ENCODE measurements around the gene ESR2.
"Not testable (repeated sequence)": the region's sequence is repeated elsewhere in the genome, so short reads cannot be mapped to it uniquely, and the experiment has no call there.

ESR2 gene

GRCh38 chr14:64293976-64294671 is at the start of gene ESR2:
Gene ESR2, minus strand, starts transcription at chr14:64294371. Its CDS starts 11,386 bp downstream, at chr14:64282985.
- peak in 2 of 3 experiments; percentile 8 to 27 for DNase-seq (ENCODE audit: low read depth in 3 of 3)

GRCh38 chr14:64340560-64341196 is 46.5 kb upstream of the ESR2 start:
- no peak for DNase-seq (ENCODE audit: low read depth in 3 of 3)

GRCh38 chr14:64338616-64339316 is 44.6 kb upstream of the ESR2 start:
- DNase-seq (ENCODE audit: low read depth in 3 of 3), result peak; percentile 80 to 92 (median 83)

- DNase-seq (ENCODE audit: low read depth in 3 of 3), result peak in 2 of 3 experiments; percentile 31 to 37
Observed at GRCh38 chr14:64337888-64338615, 43.9 kb upstream of the ESR2 start.

- no peak for DNase-seq (ENCODE audit: low read depth in 3 of 3)
Observed at GRCh38 chr14:64329149-64329548, 35.0 kb upstream of the ESR2 start.

- DNase-seq (ENCODE audit: low read depth in 3 of 3), result no peak
Observed at GRCh38 chr14:64326502-64326901, 32.3 kb upstream of the ESR2 start.

- DNase-seq (ENCODE audit: low read depth in 3 of 3), result no peak
Observed at GRCh38 chr14:64324895-64325294, 30.7 kb upstream of the ESR2 start.

- no peak for DNase-seq (ENCODE audit: low read depth in 3 of 3)
Observed at GRCh38 chr14:64324461-64324860, 30.3 kb upstream of the ESR2 start.

GRCh38 chr14:64320362-64320761 is 26.2 kb upstream of the ESR2 start:
- not testable (repeated sequence) for DNase-seq (ENCODE audit: low read depth in 3 of 3)

GRCh38 chr14:64318695-64319094 is 24.5 kb upstream of the ESR2 start:
- DNase-seq (ENCODE audit: low read depth in 3 of 3), result not testable (repeated sequence)

- DNase-seq (ENCODE audit: low read depth in 3 of 3), result no peak
Observed at GRCh38 chr14:64303471-64303917, 9.3 kb upstream of the ESR2 start.

GRCh38 chr14:64298773-64299172 is 4.6 kb upstream of the ESR2 start:
- no peak for DNase-seq (ENCODE audit: low read depth in 3 of 3)

GRCh38 chr14:64296561-64296960 is 2.4 kb upstream of the ESR2 start:
- no peak for DNase-seq (ENCODE audit: low read depth in 3 of 3)

GRCh38 chr14:64294672-64295413 is 672 bp upstream of the ESR2 start:
- peak; percentile 69 to 88 (median 73) for DNase-seq (ENCODE audit: low read depth in 3 of 3)

- DNase-seq (ENCODE audit: low read depth in 3 of 3), result peak in 1 of 3 experiments; percentile 11
Observed at GRCh38 chr14:64292197-64292596, 2.0 kb downstream of the ESR2 start.

GRCh38 chr14:64289571-64289970 is 4.6 kb downstream of the ESR2 start:
- DNase-seq (ENCODE audit: low read depth in 3 of 3), result no peak

GRCh38 chr14:64281805-64282204 is 12.4 kb downstream of the ESR2 start:
- DNase-seq (ENCODE audit: low read depth in 3 of 3), result no peak

GRCh38 chr14:64279704-64280668 is 14.2 kb downstream of the ESR2 start:
- peak in 1 of 3 experiments; percentile 21 for DNase-seq (ENCODE audit: low read depth in 3 of 3)

- DNase-seq (ENCODE audit: low read depth in 3 of 3), result no peak
Observed at GRCh38 chr14:64278458-64278857, 15.7 kb downstream of the ESR2 start.

GRCh38 chr14:64272019-64272418 is 22.2 kb downstream of the ESR2 start:
- DNase-seq (ENCODE audit: low read depth in 3 of 3), result no peak
